ENCODE results near the gene TBC1D20. TPM values are rescaled to one million over a fixed set of nuclear protein-coding genes. Genes with fewer than 3 reads are reported as not detected.
"Not testable (repeated sequence)": the region's sequence is repeated elsewhere in the genome, so short reads cannot be mapped to it uniquely, and the experiment has no call there.

The TBC1D20 gene, protein sequence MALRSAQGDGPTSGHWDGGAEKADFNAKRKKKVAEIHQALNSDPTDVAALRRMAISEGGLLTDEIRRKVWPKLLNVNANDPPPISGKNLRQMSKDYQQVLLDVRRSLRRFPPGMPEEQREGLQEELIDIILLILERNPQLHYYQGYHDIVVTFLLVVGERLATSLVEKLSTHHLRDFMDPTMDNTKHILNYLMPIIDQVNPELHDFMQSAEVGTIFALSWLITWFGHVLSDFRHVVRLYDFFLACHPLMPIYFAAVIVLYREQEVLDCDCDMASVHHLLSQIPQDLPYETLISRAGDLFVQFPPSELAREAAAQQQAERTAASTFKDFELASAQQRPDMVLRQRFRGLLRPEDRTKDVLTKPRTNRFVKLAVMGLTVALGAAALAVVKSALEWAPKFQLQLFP
- total RNA-seq (10 to 100 TPM; 26.3 to 45.7 (median 35.4) TPM), polyA plus RNA-seq (10 to 100 TPM; 19.9 to 24.3 TPM), total RNA-seq (46.3 reads per million, percentile 69 among the genes with 10 or more reads in this experiment)

DNA sequence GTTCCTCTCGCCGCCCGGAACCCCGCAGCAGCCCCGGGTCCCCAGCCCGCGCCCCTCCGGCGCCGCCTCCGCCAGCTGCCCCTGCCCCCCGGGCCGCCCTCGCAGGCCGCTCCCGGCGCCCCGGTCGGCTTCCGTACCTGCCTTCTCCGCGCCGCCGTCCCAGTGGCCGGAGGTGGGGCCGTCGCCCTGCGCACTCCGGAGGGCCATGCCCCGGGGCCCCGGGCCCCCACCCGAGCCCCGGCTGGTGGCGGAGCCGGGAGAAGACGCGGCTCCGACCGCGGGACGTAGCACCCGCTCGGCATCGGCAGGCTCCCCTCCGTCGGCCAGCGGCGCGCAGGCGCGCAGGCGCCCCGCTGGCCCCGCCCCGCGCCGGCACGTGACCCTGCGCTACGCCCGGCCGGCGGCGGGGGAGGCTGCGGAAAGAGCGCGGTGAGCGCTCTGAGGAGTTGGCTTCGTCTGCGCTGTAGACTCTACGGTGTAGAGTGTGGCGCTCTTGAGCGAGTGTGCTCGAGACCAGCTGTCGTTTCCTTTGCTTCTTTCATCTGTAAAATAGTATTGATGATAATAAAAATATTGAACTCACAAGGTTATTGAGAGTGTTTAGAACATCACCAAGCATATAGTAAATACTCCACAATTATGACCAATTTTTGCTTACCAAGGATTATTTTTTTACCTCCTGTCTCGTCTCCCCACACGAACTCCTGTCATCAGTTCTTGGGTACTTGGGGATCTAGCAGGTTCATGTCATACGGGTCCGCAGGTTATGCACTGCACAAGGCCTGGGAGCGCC lies at the start of gene TBC1D20:
Gene TBC1D20, minus strand, starts transcription at position 335 of the 793 bp plus-strand sequence. Its CDS starts 128 bp downstream, at position 207.
- DNase-seq (peak; percentile 81 to 92 (median 89)), ATAC-seq (peak; percentile 99)
- ChIA-PET POLR2A (interaction anchor here (0.9 to 2.3 kb wide), 5 partner anchors 12 to 81 kb away, joined by 3 to 16 read pairs (median 5); partner anchors contain the start of gene CSNK2A1), CTCF (interaction anchor here (0.6 to 1.3 kb wide), 3 partner anchors 15 to 53 kb away, joined by 3 to 5 read pairs (median 3); no protein-coding TSS in a partner anchor)
- H3K9me3 ChIP-seq (ENCODE audit: control insufficient read depth in 2 of 3, low read length in 3 of 3): no peaks in the 10 kb centered on the region
- peaks cover 0 to 4% (median 0%) of the 10 kb centered on the region in 11 donors for H3K9me3 Mint-ChIP-seq
- H3K36me3 Mint-ChIP-seq: peaks cover 2 to 7% (median 5%) of the 10 kb centered on the region in 5 donors
- peaks cover 0 to 4% (median 0%) of the 10 kb centered on the region in 3 experiments for H3K36me3 ChIP-seq (ENCODE audit: control insufficient read depth in 2 of 3, insufficient read depth in 3 of 3, low read length in 3 of 3)
- peak within 1 kb of the TSS; percentile 90 to 100 (median 97) for H3K4me3 Mint-ChIP-seq
- H3K27ac Mint-ChIP-seq: peak within 1 kb of the TSS; percentile 90 to 98 (median 95)
- peaks cover 0 to 2% (median 0%) of the 10 kb centered on the region in 5 donors for H3K27me3 Mint-ChIP-seq
- peak within 1 kb of the TSS; percentile 85 for H3K27ac ChIP-seq (ENCODE audit: low read depth, low read length)
- H3K4me1 Mint-ChIP-seq: peaks cover 31 to 55% (median 49%) of the 10 kb centered on the region in 7 donors
- intact Hi-C loops (cut with micrococcal nuclease): loop anchor here (1.0 to 5.0 kb wide), 12 partner anchors 17 to 370 kb away; partner anchors contain the start of genes CSNK2A1 (in 2 of the 2), FAM110A (in 1 of the 2), RBCK1 (in 1 of the 2) and TRIB3 (in 1 of the 2)
- H3K4me1 ChIP-seq (ENCODE audit: control insufficient read depth in 2 of 2, insufficient read depth in 2 of 2, low read length in 2 of 2): peaks cover 26 to 33% of the 10 kb centered on the region in 2 donors
- H3K27me3 ChIP-seq (ENCODE audit: control insufficient read depth in 2 of 2, insufficient read depth in 2 of 2, low read length in 2 of 2): no peaks in the 10 kb centered on the region
- H3K4me3 ChIP-seq (ENCODE audit: low read length): peak within 1 kb of the TSS; percentile 71

- H3K27ac ChIP-seq (ENCODE audit: low read depth, low read length); H3K27ac Mint-ChIP-seq; intact Hi-C loops (cut with micrococcal nuclease); CTCF ChIA-PET; H3K27me3 ChIP-seq (ENCODE audit: control insufficient read depth in 2 of 2, insufficient read depth in 2 of 2, low read length in 2 of 2); H3K4me3 ChIP-seq (ENCODE audit: low read length); H3K27me3 Mint-ChIP-seq; H3K9me3 Mint-ChIP-seq; ATAC-seq; H3K4me3 Mint-ChIP-seq; H3K4me1 ChIP-seq (ENCODE audit: control insufficient read depth in 2 of 2, insufficient read depth in 2 of 2, low read length in 2 of 2); POLR2A ChIA-PET; H3K9me3 ChIP-seq (ENCODE audit: control insufficient read depth in 2 of 3, low read length in 3 of 3); DNase-seq: not testable (repeated sequence)
- peaks cover 25 to 55% (median 46%) of the 10 kb centered on the region in 7 donors for H3K4me1 Mint-ChIP-seq
- peaks cover 0 to 35% (median 6%) of the 10 kb centered on the region in 5 donors for H3K36me3 Mint-ChIP-seq
- H3K36me3 ChIP-seq (ENCODE audit: control insufficient read depth in 2 of 3, insufficient read depth in 3 of 3, low read length in 3 of 3): peaks cover 5 to 34% (median 10%) of the 10 kb centered on the region in 3 experiments
Measured at GRCh38 chr20:510328-511057, 48.2 kb upstream of the TBC1D20 start.

DNA sequence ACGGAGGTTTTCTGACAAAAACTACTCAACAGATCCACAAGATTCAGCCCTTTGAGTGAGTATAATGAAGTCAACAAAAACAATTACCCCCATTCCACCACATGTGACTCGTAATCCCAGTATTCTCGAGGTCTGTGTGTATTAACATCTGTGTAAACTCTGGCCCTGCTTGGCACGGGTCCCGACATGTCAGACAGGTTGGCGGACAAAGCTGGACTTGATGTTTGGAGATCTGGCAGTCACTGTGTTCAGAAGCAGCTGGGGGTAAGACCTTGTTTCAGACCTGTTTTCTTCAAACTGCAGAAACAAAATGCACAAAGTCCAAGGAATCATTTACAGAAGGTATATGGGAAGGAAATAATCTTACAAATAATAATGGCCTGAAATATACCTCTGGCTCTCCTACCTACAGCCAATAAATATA lies 46.0 kb upstream of the TBC1D20 start:
- H3K4me3 ChIP-seq (ENCODE audit: low read length); H3K4me1 ChIP-seq (ENCODE audit: control insufficient read depth in 2 of 2, insufficient read depth in 2 of 2, low read length in 2 of 2); DNase-seq; H3K27ac ChIP-seq (ENCODE audit: low read depth, low read length); H3K9me3 Mint-ChIP-seq; H3K27me3 ChIP-seq (ENCODE audit: control insufficient read depth in 2 of 2, insufficient read depth in 2 of 2, low read length in 2 of 2); intact Hi-C loops (cut with micrococcal nuclease); H3K27ac Mint-ChIP-seq; H3K27me3 Mint-ChIP-seq; POLR2A ChIA-PET; H3K4me3 Mint-ChIP-seq; ATAC-seq; H3K9me3 ChIP-seq (ENCODE audit: control insufficient read depth in 2 of 3, low read length in 3 of 3): not testable (repeated sequence)
- H3K36me3 Mint-ChIP-seq: peaks cover 4 to 34% (median 11%) of the 10 kb centered on the region in 5 donors
- CTCF ChIA-PET: interaction anchor here (0.7 kb wide), 1 partner anchor 210 kb away, joined by 3 read pairs; no protein-coding TSS in a partner anchor
- H3K36me3 ChIP-seq (ENCODE audit: control insufficient read depth in 2 of 3, insufficient read depth in 3 of 3, low read length in 3 of 3): peaks cover 10 to 48% (median 11%) of the 10 kb centered on the region in 3 experiments
- H3K4me1 Mint-ChIP-seq: peaks cover 14 to 35% (median 28%) of the 10 kb centered on the region in 7 donors

- ChIA-PET POLR2A (no interaction called here), CTCF (interaction anchor here (0.7 kb wide), 1 partner anchor 210 kb away, joined by 3 read pairs; no protein-coding TSS in a partner anchor)
- Mint-ChIP-seq H3K4me1 (peaks cover 12 to 30% (median 25%) of the 10 kb centered on the region in 7 donors), H3K27me3 (no peaks in the 10 kb centered on the region), H3K36me3 (peaks cover 6 to 40% (median 16%) of the 10 kb centered on the region in 5 donors), H3K9me3 (no peaks in the 10 kb centered on the region), H3K27ac (no peak overlapping the region), H3K4me3 (no peak overlapping the region)
- no peak for ATAC-seq
- Histone ChIP-seq H3K4me3 (ENCODE audit: low read length) (no peak overlapping the region), H3K4me1 (ENCODE audit: control insufficient read depth in 2 of 2, insufficient read depth in 2 of 2, low read length in 2 of 2) (no peaks in the 10 kb centered on the region), H3K9me3 (ENCODE audit: control insufficient read depth in 2 of 3, low read length in 3 of 3) (no peaks in the 10 kb centered on the region), H3K27me3 (ENCODE audit: control insufficient read depth in 2 of 2, insufficient read depth in 2 of 2, low read length in 2 of 2) (no peaks in the 10 kb centered on the region), H3K36me3 (ENCODE audit: control insufficient read depth in 2 of 3, insufficient read depth in 3 of 3, low read length in 3 of 3) (peaks cover 10 to 54% (median 11%) of the 10 kb centered on the region in 3 experiments), H3K27ac (ENCODE audit: low read depth, low read length) (no peak overlapping the region)
- intact Hi-C loops (cut with micrococcal nuclease): no loop called here
- DNase-seq: no peak
Measured at GRCh38 chr20:507761-508332, 45.5 kb upstream of the TBC1D20 start.

- Mint-ChIP-seq H3K4me1 (peaks cover 12 to 24% (median 21%) of the 10 kb centered on the region in 7 donors), H3K4me3 (no peak overlapping the region), H3K36me3 (peaks cover 6 to 46% (median 19%) of the 10 kb centered on the region in 5 donors), H3K27ac (peak overlapping the region in 2 of 9 donors; percentile 10 to 36), H3K9me3 (peaks cover 0 to under 1% (median 0%) of the 10 kb centered on the region in 11 donors), H3K27me3 (no peaks in the 10 kb centered on the region)
- ATAC-seq (no peak), DNase-seq (no peak)
- no peak overlapping the region for H3K27ac ChIP-seq (ENCODE audit: low read depth, low read length)
- no peaks in the 10 kb centered on the region for H3K9me3 ChIP-seq (ENCODE audit: control insufficient read depth in 2 of 3, low read length in 3 of 3)
- no peaks in the 10 kb centered on the region for H3K27me3 ChIP-seq (ENCODE audit: control insufficient read depth in 2 of 2, insufficient read depth in 2 of 2, low read length in 2 of 2)
- POLR2A ChIA-PET: no interaction called here
- no peak overlapping the region for H3K4me3 ChIP-seq (ENCODE audit: low read length)
- H3K4me1 ChIP-seq (ENCODE audit: control insufficient read depth in 2 of 2, insufficient read depth in 2 of 2, low read length in 2 of 2): no peaks in the 10 kb centered on the region
- intact Hi-C loops (cut with micrococcal nuclease): no loop called here
- CTCF ChIA-PET: interaction anchor here (0.6 kb wide), 1 partner anchor 151 kb away, joined by 5 read pairs; no protein-coding TSS in a partner anchor
- peaks cover 11 to 60% (median 17%) of the 10 kb centered on the region in 3 experiments for H3K36me3 ChIP-seq (ENCODE audit: control insufficient read depth in 2 of 3, insufficient read depth in 3 of 3, low read length in 3 of 3)
Measured at GRCh38 chr20:507006-507758, 44.8 kb upstream of the TBC1D20 start.
